Left forelimb (tissue), 1 donor: ENCODE data around the gene DERA.
A peak's percentile ranks its signal among the peaks of the same experiment; 100 is the strongest.
"Not testable (repeated sequence)": the region's sequence is repeated elsewhere in the genome, so short reads cannot be mapped to it uniquely, and the experiment has no call there.

Experiments
- DNase-seq: peaks from one replicate; pipeline ENCODE4 v3.0.0-alpha.2; 2018; ENCODE audit warnings: low spot score

DERA gene

DNA sequence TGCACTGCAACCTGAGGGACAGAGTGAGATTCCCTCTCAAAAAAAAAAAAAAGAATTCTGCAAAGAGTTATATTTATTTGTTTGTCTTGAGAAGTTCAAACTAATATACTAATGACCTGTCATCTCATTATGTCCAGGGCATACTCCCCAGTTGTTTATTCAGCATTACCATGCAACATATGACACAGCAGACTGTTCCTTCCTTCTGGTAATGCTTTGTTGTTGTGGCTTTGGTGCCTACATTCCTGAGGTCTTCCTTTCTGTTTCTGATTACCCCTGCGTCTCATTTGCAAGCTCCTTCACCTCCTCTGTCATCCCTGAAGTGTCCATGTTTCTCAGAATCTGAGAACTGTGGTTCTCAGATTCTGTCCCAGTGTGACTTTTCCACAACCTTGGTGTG is 55.3 kb downstream of the DERA start:
- DNase-seq = no peak

DNA sequence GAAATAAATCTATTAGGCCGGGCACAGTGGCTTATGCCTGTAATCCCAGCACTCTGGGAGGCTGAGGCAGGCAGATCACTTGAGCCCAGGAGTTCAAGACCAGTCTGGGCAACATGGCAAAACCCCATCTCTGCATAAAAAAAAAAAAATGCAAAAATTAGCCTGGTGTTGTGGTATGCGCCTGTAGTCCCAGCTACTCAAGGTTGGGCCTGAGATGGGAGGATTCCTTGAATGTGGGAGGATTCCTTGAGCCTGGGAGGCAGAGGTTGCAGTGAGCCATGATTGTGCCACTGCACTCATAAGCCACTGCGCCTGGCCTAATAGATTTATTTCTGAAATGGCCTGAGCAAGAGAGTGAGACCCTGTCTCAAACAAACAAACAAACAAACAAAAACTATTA is 55.9 kb downstream of the DERA start:
- DNase-seq = not testable (repeated sequence)

DNA sequence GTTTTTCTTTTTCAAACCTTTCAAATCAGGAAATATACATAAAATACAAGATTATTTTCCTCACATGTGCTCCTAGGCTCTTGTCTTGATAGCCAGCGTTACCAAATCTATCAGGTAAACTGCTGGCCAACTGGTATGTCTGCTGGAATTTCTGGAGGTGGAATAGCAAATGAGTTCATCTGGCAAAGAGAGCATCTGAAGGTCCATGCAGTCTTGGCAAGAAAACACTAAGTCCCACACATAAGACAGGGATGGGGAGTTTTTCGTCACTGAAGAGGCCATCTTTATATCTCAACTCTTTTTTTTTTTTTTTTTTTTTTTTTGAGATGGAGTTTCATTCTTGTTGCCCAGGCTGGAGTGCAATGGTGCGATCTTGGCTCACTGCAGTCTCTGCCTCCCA is 60.1 kb downstream of the DERA start:
- DNase-seq = no peak

DNA sequence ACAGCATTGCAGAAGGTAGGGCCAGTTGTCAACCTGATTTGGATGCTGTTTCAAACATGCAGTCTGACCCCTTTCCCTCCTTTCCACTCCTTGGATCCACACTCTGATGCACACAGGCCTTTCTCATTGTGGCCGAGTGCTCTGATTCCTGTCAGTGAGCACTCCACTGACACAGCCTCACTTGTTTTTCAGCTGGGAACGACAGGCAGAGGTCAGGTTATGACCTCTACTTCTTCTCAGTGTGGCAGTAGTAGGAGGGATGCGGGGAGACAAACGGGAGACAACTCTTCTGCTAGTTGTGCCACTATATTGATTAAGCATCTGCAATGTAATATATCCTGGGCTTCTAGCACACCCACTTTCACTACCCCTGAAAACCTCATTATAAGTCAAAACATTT is 61.8 kb downstream of the DERA start:
- DNase-seq = no peak

DNA sequence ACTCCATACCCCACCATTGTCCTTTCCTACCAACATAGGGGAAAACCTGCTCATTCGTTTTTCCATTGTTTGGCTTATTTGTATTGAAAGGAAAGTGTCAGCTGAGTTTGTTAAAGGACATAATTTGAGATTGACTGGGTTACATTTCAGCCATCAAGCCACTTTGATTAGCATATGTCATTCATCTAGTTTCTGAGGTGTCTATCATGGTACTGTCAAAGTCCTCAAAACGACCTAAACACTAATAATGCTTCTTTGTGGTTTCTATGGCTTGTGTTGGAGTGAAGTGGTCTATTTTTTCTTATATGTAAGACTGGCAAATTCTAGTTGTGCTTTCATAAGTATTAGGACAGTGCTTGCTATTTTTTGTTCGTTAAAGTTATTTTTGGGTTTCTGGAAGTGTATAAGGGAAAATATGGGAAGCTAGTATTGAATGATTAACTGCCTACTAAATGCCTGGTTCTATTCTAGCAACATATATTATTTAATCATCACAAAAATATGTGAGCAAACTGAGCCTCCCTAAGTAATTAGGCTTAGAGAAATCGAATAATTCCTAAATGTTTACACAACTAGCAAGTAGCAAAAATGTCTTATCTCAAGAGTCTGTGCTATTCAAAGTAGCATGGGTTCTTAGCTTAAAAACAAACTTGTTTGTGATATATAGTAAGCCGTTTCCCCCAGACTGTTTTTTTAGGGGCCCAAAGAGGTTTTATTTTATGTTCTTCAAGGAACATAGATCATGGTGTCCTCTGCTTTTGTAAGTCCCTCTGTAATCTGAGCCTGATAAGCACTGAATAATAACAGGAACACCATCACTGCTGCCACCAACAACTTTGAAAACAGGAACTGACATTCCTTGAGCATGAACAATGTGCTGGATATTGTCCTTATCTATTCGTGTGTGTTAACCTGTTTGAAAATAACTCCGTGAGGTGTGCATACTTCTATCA is 67.1 kb downstream of the DERA start:
- no peak for DNase-seq

DNA sequence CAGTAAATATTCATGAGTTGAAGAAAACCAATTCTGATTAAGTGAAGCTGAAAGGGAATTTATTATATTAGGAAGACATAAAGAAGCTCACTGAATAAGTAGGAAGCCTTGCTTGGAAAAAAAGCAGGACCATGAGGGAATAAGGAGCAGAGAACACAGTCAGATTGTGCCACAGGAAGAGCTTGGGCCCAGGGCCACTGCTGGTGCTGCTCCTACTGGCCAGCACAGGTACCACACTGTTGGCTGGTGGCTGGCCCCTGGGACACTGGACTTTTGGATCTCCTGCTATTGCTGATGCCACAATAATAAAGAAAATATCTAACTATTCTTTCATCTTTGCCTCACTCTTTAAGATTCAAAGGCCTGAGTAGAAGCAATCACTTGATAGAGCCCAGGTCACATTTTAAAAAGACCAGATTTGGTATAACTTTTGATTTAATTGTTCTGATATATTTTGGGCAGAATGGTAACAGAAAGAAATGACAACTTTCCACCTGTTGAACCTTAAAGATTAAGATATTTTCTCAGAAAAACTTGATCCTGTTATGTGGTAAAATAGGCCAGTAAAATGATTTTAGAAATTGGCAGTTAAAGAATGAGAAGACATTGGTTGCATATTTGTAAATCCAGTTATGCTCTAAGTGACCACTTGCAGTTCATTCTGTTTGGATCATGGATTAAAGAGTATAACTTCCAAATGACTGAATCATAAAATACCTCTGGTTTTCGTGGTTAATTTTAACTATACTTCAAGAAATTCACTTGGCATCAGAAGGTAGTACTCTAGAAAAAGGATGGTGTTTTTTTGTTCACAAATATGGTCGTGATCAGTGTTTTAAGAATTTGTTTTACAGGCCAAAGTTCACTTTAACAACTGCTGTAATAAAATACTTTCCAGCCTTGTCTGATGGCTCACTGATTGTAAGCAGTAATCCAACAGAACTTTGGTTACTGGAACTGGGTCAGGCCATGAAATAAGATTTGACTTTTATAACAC is 68.3 kb downstream of the DERA start:
- no peak for DNase-seq

DNA sequence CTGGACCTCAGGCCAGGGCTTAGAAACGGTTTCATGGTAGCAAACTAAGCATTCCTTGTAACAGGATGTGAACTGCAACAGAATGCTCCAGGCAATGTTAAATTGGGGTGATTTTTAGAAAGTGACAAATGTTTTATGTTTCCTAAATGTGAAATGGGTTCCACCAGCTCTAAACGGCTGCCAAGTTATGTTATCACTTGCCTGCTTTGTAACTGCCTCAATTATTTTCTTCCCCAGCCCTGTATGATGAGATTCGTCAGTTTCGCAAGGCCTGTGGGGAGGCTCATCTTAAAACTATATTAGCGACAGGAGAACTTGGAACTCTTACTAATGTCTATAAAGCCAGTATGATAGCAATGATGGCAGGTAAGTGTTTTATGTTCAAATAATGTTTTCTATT is 70.9 kb downstream of the DERA start:
- no peak for DNase-seq

DNA sequence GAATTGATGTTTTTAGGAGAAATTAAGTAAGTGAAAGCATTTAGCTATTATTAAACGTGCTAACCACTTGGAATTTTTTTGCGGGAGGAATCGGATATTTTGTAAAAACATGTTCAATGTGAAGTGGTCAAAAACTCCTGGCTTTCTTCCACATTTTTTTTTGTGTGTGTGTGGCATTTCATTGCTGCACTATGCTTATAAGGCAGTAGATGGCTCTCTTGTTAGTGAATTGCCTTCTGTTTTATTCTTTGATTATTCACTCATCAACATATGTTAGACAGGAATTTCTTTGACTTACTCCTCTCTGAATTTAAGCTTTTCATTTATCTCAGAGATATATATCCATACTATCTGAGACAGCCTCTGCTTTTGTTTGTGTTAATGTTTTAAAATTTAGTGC is 71.3 kb downstream of the DERA start:
- DNase-seq = no peak

DNA sequence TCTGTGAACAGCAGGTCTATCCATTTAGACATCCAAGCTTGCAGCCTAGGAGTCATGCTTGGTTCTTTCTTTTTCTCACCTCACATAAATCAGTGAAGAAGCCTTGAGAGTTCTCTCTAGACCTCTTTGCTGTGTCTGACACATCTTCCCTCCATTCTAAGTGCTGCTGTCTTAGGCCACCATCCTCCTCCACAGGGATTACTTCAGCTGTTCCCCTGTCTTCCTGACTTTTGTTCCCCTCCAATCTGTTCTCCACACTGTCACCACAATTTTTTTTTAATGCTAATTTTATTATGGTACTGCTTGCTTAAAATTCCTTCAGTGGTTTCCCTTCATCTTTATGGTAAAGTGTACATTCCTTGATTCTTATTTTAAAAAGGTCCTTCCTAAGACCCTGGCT is 71.8 kb downstream of the DERA start:
- DNase-seq = no peak

DNA sequence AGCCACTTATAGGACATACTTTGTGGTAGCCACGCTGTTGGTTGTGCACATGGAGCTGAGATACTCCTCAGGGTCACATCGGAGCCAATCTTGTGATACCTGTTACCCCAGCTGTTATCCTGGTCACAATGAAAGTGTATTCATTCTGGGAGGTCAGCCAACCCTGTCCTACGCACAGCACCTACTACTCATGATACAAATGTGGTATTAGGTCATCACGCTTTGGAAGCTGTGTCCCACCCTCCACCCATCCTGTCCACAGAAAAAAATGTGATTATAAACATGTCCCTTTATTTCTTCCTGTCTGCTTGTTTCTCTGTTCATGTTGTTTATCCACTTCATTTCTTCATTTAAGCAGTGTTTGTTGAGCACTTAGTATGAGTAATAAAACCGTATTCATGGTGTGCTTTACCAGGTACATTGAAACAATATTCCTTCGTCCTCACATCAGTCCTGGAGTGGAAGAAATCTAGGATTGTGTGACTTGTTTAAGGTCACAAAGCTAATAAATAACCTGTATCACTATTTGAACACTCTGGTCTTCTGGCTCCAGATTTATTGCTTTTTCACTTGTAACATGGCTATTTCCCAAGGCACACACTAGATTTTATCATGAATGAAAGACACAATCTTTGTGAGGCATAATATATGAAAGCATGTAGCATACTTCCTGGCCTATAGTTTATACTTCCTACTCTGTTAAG is 73.1 kb downstream of the DERA start:
- no peak for DNase-seq

DNA sequence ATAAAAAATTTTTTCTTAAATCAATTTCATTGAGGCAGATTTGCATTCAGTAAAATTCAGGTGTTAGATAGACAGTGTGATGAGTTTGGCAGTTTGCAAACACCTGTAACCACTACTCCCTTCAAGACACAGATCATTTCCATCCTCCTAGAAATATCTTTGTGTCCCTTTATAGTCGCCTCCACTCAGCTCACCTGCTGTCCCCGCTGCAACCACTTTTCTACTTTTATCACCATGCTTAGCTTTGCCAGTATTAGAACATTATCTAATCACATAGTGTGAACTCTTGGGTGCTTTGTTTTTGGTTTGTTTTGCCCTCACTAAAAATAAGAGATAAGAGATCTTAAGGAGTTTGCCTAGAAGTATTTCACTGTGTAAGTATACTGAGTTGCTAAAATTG is 73.8 kb downstream of the DERA start:
- DNase-seq = no peak

DNA sequence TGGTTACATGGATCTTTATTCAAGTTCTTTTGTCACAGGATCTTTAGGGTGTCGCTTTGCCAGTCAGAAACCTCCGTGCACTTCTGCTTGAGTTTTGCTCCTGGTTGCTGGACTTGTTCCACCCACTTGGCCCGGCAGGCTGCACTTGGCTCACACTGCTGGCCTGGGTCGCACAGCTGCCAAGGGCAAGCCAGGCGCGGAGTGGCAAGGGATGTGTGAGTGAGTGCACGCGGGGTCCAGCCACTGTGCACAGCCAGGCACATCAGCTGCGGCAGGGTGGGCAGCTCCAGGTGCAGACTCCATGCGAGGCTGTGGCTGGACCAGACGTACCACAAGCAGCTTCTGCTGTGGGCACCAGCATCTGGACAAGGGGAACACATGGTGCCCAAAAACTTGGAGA is 76.6 kb downstream of the DERA start:
- DNase-seq = no peak

DNA sequence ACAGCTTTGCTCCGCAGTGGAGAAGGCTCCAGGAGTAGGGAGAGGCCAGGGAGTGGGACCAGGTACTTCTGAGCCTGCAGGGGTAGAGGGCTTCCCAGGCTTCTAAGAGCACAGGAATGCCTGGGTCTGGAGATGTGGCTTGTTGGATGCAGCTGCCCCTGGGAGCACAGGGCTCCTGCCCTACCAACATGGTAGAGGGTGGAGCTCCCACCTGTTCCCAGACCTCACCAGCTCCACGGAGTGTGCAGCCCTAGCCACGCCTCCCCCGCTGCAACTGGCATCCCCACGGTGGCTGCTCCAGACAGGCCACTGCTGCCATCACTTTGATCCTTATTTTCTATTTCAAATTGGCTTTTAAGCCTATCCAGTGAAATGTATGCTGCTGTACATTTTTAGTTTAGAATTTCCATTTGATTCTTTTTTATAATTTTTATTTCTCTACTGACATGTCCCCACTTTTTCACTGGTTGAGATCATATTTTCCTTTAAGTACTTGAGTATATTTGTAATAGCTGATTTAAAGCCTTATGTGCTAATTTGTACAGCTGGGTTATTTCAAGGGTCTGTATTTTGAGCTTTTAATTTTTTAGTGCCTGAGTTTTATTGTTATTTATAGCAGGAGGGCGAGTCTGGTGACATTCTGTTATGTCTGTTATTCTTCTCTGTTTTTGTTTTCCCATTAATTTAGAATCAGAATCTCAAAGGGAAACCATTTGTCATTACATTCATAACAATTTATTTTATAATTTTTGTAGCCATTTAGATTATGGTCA is 78.0 kb downstream of the DERA start:
- no peak for DNase-seq

DNA sequence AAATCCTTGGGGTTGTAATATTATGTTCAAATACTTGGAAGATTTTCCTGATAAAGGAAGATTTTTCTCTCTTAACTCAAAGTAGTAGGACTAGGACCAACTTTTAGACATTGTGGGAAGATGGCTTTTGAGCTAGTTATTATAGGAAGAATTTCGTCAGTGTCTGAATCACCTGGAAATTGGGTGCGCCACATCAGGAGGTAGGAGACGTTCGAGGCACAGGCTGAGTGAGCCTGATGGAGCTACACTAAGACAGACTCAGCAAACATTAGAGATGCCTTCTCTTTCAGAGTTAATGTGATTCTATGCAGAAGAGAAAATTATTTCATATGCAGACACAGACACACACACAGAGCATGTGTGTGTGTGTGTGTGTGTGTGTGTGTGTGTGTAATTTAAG is 84.7 kb downstream of the DERA start:
- DNase-seq = no peak

DNA sequence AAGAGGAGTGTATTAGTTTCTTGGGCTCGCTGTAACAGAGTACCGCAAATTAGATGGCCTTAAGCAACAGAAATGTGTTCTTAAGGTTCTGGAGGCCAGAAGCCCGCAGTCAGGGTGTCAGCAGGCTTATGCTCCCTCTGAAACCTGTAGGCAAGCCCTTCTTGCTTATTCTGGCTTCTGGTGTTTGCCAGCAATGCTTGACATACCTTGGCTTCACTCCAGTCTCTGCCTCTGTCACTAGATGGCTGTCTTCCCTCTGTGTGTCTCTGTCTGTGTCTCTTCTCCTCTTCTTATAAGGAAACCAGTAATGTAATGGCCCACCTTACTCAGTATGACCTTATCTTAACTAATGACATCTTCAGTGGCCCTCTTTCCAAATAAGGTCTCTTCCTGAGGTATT is 85.1 kb downstream of the DERA start:
- no peak for DNase-seq

DNA sequence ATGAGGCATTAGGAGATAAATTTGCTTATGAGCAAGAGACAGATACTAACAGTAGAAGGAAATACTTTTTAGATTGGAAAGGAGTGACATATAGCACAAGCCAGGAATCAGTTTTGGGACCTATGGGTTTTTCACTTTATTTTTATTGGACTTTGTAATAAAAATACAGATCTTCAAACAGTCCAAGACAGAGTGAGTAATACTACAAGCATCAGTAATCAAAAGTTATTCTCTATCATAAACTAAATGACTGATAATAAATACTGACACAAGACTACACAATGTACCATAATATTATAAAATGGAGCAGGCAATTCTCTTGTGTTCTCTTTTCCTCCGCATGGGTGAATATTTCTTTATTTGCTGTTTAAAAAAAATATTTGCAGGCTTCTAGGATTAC is 85.8 kb downstream of the DERA start:
- DNase-seq = no peak

DNA sequence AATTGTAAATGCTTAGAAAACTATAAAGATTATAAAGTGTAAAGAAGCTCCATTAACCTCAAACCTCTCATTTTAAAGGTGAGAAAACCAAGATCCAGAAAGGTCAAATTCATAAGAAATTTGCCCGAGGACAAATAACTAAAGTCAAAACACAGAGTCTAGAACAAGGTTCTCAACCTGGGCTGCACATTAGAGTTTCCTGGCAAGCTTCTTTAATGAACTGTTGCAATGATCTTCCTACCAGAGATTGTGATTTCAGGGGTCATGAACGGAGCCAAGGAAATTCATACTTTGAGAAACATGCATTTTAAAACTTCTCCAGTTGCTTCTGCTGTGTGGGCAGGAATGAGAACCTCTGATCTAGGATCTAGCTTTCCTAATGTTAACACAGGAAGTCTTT is 86.8 kb downstream of the DERA start:
- no peak for DNase-seq

DNA sequence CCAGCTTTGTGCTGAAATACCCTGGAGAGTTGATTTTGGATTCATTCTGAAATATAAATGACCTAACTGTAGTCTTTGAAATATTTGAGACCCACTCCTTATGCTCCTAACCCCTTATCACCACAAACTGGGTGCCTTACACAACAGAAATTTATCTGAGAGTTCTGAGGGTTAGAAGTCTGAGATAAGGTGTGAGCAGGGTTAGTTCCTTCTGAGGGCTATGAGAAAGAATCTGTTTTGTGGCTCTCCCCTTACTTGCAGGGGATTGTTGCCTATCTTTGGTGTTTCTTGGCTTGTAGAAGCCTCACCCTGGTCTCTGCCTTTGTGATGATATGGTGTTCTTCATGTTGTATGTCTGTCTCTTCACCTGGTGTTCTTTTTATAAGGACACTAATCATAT is 91.7 kb downstream of the DERA start:
- no peak for DNase-seq

DNA sequence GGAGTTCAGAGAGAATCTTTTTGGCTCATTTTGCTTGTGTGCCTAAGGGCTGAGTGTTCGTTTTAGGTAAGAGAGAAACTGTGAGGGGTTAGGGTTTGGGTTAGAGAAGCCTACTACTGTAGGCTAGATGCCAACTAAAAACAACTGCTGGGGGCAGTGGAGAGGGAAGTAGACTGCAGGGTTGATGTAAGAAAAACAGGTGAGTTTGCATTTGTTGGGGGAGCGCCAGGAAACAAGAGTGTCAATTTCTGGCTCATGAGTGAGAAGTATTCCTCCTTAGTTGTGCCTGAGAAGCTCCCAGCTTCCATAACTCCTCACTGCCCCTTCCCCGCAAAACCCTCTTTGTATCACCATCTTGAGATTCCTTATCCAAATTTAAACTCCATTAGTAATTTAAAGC is 92.3 kb downstream of the DERA start:
- no peak for DNase-seq

DNA sequence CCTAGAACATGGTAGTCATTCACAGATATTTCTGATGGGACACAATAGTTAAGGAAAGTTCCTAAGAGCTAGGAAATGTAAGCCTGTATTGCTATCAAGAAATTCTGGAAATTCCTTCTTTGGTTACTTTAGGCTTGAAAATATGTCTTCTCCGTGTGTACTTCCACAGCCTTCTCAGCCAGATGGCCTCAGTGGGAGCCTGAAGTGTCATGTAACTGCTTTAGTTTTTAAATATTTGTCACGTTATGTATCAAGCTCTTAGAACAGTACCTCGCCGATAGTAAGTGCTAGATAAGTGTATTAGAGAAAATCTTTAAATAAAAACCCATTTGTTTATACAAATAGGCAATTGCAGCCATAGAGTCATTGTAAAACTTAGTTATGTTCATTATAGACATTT is 95.6 kb downstream of the DERA start:
- no peak for DNase-seq

DNA sequence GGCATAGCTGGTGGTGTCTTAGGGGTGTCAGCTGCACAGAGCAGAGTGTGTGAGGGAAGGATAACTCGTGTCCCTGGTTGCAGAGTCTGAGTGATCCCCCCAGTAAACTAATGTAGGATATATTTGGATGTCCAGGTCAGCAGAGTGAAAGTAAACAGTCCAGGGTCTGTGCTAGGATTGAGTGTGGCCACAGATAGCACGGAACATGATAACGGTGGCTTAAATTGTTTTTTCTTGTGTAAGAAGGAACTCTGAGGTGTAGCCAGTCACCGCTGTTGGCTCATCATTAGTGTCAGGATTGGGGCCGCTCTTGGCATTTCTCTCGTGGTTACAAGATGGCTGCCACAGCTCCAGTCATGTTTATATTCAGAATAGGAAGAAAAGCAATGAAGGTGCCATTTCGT is 97.3 kb downstream of the DERA start:
- no peak for DNase-seq

DNA sequence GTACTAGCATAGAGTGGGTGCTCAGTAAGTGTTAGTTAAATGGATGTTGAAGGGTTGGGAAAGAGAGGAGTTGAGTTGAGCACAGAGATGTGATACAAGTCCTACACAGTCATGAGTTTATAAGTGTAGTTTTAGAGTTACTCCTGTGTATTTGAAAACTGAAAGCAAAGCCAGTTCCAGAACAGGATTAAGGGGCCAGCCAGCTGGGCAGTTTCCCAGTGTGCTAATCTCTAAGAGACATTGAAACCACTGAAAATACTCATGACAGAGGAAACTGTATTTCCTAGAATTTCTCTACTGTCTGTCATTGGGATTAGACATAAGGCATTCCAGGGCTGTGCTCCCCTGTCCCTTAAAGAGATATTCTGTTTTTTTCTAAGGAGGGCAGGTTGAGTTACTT is 101.0 kb downstream of the DERA start:
- peak; percentile 70 for DNase-seq
